Calu3 (cell line): ENCODE data around the gene CEPT1. TPM values are rescaled to one million over a fixed set of nuclear protein-coding genes. Genes with fewer than 3 reads are reported as not detected.

Source experiments
- BruUV-seq: library from RNA; stranded (reverse); fragments of 400-500 nt; replicated peaks from 2 replicates; lab custom pipeline; 2021; lab: Mats Ljungman, UMichigan
- CTCF ChIA-PET: fragments of 300-600 bp; sonication (Branson Sonifier 250); formaldehyde crosslinking; loops from one replicate; lab custom pipeline; 2022; ENCODE audit warnings: antibody characterized with exemption; lab: Charles Lee
- DNase-seq: peaks from one replicate; pipeline ENCODE4 v3.0.0; 2022
- H3K27ac Mint-ChIP-seq: one replicate; pipeline ENCODE4 v1.8.0; 2022; ENCODE audit warnings: mixed read lengths; ENCODE audit not compliant: unreplicated experiment
- H3K27me3 Mint-ChIP-seq: one replicate; pipeline ENCODE4 v1.8.0; 2022; ENCODE audit warnings: mixed read lengths; ENCODE audit not compliant: unreplicated experiment
- H3K36me3 Mint-ChIP-seq: one replicate; pipeline ENCODE4 v1.8.0; 2022; ENCODE audit warnings: mild to moderate bottlenecking, moderate library complexity, mixed read lengths; ENCODE audit not compliant: insufficient read depth, unreplicated experiment
- H3K4me1 Mint-ChIP-seq: one replicate; pipeline ENCODE4 v1.8.0; 2022; ENCODE audit warnings: mild to moderate bottlenecking, low read depth, mixed read lengths; ENCODE audit not compliant: unreplicated experiment
- H3K4me3 Mint-ChIP-seq: one replicate; pipeline ENCODE4 v1.8.0; 2022; ENCODE audit warnings: mild to moderate bottlenecking, low read depth, moderate library complexity, mixed read lengths; ENCODE audit not compliant: unreplicated experiment
- H3K9me3 Mint-ChIP-seq: one replicate; pipeline ENCODE4 v1.8.0; 2022; ENCODE audit warnings: low read depth, mixed read lengths; ENCODE audit not compliant: unreplicated experiment
- CTCF ChIP-seq: fragments of 200-600 bp; IDR thresholded peaks from one replicate; pipeline ENCODE4 v1.8.0; 2022; ENCODE audit warnings: antibody characterized with exemption; ENCODE audit not compliant: unreplicated experiment
- intact Hi-C: fragments of 100-400 bp; cut with micrococcal nuclease; formaldehyde crosslinking; loops from one replicate; pipeline ENCODE4 v1.10.0; 2022; ENCODE audit not compliant: unreplicated experiment
- total RNA-seq: library from RNA; stranded (reverse); gene quantifications from 2 replicates; pipeline ENCODE4 v1.2.3, GENCODE V29; 2022

Gene CEPT1
- total RNA-seq, 1 experiment from 2014 or later: 24.7 TPM

DNA sequence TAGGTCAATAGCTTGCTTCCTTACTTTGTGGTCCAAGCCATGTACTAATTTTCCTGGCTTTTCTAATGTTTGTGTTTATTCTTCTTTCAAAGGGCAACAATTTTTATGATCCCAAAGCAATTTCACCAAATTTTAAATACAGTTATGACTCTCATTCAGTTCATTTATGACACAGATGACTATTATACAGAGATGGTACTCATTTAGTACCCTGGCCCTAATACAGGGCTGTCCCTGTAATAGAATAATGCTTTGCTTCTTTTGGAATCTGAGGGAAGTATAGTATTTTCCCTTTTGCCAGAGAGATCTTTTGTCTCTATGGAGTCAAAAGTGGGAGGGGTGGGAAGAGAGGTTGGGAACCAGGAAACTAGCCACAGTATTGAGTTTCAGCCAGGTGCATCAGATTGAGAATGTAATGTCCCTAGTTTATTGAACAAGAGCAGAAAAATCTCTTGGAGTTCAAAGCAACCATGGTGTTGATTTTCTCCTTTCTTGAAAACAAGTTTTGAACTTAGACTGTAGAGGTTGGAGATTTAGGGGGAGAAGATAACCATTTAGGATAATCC, 40.0 kb downstream of the CEPT1 start:
- H3K27me3 Mint-ChIP-seq: no peaks in the 10 kb centered on the region
- H3K9me3 Mint-ChIP-seq: no peaks in the 10 kb centered on the region
- no TSS peak for BruUV-seq
- CTCF ChIA-PET: no interaction called here
- H3K27ac Mint-ChIP-seq: no peak overlapping the region
- TF ChIP-seq CTCF: no peak
- no peak overlapping the region for H3K4me3 Mint-ChIP-seq
- DNase-seq: no peak
- H3K36me3 Mint-ChIP-seq: peaks cover 9% of the 10 kb centered on the region
- H3K4me1 Mint-ChIP-seq: no peaks in the 10 kb centered on the region
- intact Hi-C loops: no loop called here

- H3K9me3 Mint-ChIP-seq: no peaks in the 10 kb centered on the region
- no peaks in the 10 kb centered on the region for H3K4me1 Mint-ChIP-seq
- intact Hi-C loops: no loop called here
- CTCF ChIA-PET: no interaction called here
- no TSS peak for BruUV-seq
- no peak overlapping the region for H3K4me3 Mint-ChIP-seq
- peaks cover 12% of the 10 kb centered on the region for H3K36me3 Mint-ChIP-seq
- no peak for DNase-seq
- H3K27me3 Mint-ChIP-seq: no peaks in the 10 kb centered on the region
- H3K27ac Mint-ChIP-seq: no peak overlapping the region
- no peak for TF ChIP-seq CTCF
These were observed 42.0 kb downstream of the CEPT1 start for GRCh38 chr1:111182052-111182451.

- DNase-seq: no peak
- Mint-ChIP-seq H3K27me3 (no peaks in the 10 kb centered on the region), H3K27ac (no peak overlapping the region), H3K9me3 (no peaks in the 10 kb centered on the region), H3K4me1 (no peaks in the 10 kb centered on the region), H3K4me3 (no peak overlapping the region), H3K36me3 (peaks cover 12% of the 10 kb centered on the region)
- CTCF ChIA-PET: no interaction called here
- BruUV-seq: no TSS peak
- intact Hi-C loops: no loop called here
- no peak for TF ChIP-seq CTCF
These were observed 43.5 kb downstream of the CEPT1 start for GRCh38 chr1:111183308-111184069.

GRCh38 chr1:111184663-111185062, 44.6 kb downstream of the CEPT1 start:
- CTCF ChIA-PET: interaction anchor here (0.7 kb wide), 1 partner anchor 41 kb away, joined by 8 read pairs; no protein-coding TSS in a partner anchor
- no peak for DNase-seq
- intact Hi-C loops: no loop called here
- TSS peak; percentile 26 for BruUV-seq
- H3K4me1 Mint-ChIP-seq: no peaks in the 10 kb centered on the region
- peaks cover 12% of the 10 kb centered on the region for H3K36me3 Mint-ChIP-seq
- no peak overlapping the region for H3K27ac Mint-ChIP-seq
- H3K27me3 Mint-ChIP-seq: no peaks in the 10 kb centered on the region
- no peak for TF ChIP-seq CTCF
- no peak overlapping the region for H3K4me3 Mint-ChIP-seq
- H3K9me3 Mint-ChIP-seq: no peaks in the 10 kb centered on the region
